Large intestine (tissue), 3 donors: ENCODE measurements around the gene P2RX3. TPM values are rescaled to one million over a fixed set of nuclear protein-coding genes. Genes with fewer than 3 reads are reported as not detected.
A peak's percentile ranks its signal among the peaks of the same experiment; 100 is the strongest.

Experiments
- DNase-seq, 2 donors: peaks; one replicate each; pipeline versions ENCODE4 v3.0.0 to v3.0.0-alpha.2; 2013
- H3K27ac ChIP-seq: one replicate; pipeline ENCODE4 v1.5.1; 2013; ENCODE audit warnings: low read length
- H3K27me3 ChIP-seq: 2 replicates; pipeline ENCODE4 v1.6.1; 2013; ENCODE audit warnings: low read length; ENCODE audit not compliant: control insufficient read depth, insufficient read depth
- H3K36me3 ChIP-seq: 2 replicates; pipeline ENCODE4 v1.6.1; 2013; ENCODE audit warnings: low read length; ENCODE audit not compliant: control insufficient read depth, insufficient read depth
- H3K4me1 ChIP-seq: one replicate; pipeline ENCODE4 v1.6.1; 2013; ENCODE audit warnings: low read length; ENCODE audit not compliant: control insufficient read depth, insufficient read depth
- H3K4me3 ChIP-seq: one replicate; pipeline ENCODE4 v1.5.1; 2013; ENCODE audit warnings: low read length
- H3K9me3 ChIP-seq: one replicate; pipeline ENCODE4 v1.6.1; 2013; ENCODE audit warnings: mild to moderate bottlenecking, low read depth, low read length, moderate library complexity; ENCODE audit not compliant: control insufficient read depth
- WGBS: methylation state at CpG from one replicate; pipeline ENCODE4 v1.1.5; 2013; ENCODE audit warnings: low lambda C conversion rate; ENCODE audit not compliant: insufficient coverage; 5-methylcytosine and 5-hydroxymethylcytosine counted together
- polyA plus RNA-seq: library from polyadenylated mRNA; unstranded; fragments of 120-200 nt; gene quantifications from one replicate; pipeline ENCODE4 v1.2.1, GENCODE V29; 2013

The P2RX3 gene
- polyA plus RNA-seq, 1 donor = 2.1 TPM

DNA sequence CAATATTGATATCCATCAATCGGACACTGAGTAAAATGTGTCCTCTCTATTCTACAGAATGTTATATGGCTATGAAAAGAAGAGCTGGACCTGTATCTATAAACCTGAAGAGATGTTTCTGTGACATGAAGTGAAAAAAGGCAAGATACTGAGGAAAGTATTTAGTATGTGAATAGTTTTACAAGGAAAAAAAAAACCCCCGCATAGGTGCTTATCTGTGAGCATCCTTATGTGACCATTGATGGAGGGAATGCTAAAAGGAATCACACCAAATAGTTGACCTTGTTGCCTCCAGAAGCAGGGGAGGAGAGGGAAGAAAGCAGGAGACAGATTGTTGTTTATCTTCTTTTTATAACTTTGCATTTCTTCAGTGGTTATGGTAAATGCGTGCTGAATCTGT lies 53.0 kb downstream of the P2RX3 start:
- H3K9me3 ChIP-seq = no peaks in the 10 kb centered on the region
- peaks cover 36% of the 10 kb centered on the region for H3K27me3 ChIP-seq
- no peak overlapping the region for H3K4me3 ChIP-seq
- H3K27ac ChIP-seq = no peak overlapping the region
- no peaks in the 10 kb centered on the region for H3K4me1 ChIP-seq
- no peaks in the 10 kb centered on the region for H3K36me3 ChIP-seq
- DNase-seq = no peak
- 100% methylated on average over 2 of the region's 3 CpGs for WGBS

DNA sequence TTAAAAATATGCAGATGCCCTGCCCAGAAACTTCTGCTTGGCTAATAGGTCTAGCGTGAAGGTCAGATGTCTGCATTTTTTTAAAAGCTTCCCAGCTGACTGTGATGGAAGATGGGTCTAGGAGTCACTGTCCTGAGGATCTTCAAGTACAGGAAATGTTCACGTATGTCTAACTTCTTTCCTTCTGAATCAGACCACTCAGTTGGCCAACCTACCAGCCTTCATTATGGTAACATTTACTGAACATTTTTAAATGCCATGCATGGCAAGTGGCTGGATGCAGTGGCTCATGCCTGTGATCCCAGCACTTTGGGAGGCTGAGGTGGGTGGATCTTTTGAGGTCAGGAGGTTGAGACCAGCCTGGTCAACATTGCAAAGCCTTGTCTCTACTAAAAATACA lies 53.4 kb downstream of the P2RX3 start:
- no peaks in the 10 kb centered on the region for H3K4me1 ChIP-seq
- no peak overlapping the region for H3K4me3 ChIP-seq
- H3K36me3 ChIP-seq = no peaks in the 10 kb centered on the region
- no peak for DNase-seq
- peaks cover 36% of the 10 kb centered on the region for H3K27me3 ChIP-seq
- H3K27ac ChIP-seq = no peak overlapping the region
- no peaks in the 10 kb centered on the region for H3K9me3 ChIP-seq
- no CpG with 5 or more reads among the region's 2 CpGs for WGBS

DNA sequence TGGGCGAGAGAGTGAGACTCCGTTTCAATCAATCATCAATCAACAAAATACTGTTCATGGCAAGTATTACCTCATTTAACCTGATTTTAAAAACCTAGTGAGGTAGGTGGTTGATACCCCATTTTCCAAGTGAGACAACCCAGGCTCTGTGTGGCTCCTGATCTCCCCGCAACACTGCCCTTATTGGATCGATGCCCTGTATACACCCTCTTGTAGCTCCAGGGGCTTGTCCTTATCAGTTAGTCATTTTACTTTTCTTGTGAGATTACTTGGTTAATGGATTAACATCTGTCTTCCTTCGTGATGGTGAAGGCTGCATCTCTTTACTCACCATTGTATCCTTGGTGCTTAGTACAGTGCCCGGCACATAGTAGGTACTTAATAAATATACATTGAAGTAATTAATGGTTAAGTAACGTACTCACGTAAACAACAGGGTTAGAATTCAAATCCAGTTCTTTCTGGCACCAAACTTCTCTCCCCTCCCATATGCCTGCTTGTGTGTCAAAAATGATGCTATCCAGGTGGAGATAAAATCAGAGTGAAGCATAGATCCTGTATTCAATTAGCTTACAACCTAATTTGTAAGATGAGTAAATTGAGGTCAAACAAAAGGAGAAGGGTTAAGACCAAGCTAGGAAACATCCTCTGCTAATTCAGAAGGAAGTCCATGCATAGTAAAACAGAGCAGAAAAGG lies 54.1 kb downstream of the P2RX3 start:
- Histone ChIP-seq H3K36me3 (no peaks in the 10 kb centered on the region), H3K4me3 (no peak overlapping the region), H3K9me3 (no peaks in the 10 kb centered on the region), H3K27me3 (peaks cover 36% of the 10 kb centered on the region), H3K27ac (no peak overlapping the region), H3K4me1 (no peaks in the 10 kb centered on the region)
- WGBS = no CpG with 5 or more reads among the region's 8 CpGs
- no peak for DNase-seq

DNA sequence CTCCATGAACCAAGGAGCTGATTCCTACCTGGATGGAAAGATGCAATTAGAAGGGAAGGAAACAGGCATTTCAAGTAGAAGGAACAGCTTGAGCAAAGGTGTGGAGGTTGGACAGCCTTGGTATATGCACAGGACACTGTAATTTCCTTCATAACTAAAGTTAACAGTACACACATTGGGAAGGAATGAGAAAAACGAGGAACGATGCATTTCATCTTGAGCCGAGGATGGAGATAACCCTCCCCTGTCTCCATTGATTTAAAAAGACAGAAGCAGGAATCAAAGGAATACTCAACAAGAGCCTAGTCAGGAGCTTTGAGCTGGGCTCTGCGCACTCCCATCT lies 54.6 kb downstream of the P2RX3 start:
- Histone ChIP-seq H3K9me3 (no peaks in the 10 kb centered on the region), H3K27me3 (peaks cover 34% of the 10 kb centered on the region), H3K4me1 (no peaks in the 10 kb centered on the region), H3K27ac (no peak overlapping the region), H3K4me3 (no peak overlapping the region), H3K36me3 (no peaks in the 10 kb centered on the region)
- whole genome bisulfite sequencing = 67% methylated on average over 1 of the region's 4 CpGs
- no peak for DNase-seq

DNA sequence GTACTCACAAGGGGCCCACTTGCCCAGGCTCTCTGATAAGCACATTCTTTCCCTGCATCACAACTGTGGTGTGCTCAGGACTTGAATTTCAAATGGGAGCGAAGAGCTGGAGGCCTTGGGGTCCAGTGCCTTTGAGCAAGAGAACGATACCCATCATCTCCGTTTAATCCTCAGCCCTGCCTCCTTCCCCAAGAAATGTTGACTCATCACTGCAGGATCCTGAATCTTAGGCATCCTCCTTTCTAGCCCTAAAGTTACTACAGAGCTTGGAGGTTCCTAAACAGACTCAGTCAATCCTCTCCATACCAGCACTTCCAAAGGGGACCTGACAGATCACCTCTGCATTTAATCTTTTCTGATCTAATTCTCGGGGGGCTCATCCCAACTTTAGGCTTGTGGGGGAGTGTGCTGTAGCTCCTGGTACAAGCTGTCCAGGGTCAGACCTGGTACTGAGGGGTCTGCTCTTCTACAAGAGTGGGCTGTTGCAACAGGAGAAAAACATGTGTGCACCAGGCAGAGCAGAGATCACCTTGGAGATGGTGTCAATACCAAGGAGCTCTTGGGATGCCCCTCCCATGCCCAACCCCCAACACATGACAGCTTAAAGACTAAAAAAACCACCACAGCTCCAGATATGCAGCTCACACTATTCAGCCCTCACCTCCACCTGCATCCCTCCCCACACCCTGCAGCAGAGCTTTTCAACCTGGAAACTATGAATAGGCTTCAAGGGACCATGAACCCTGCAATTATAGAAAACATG lies 56.2 kb downstream of the P2RX3 start:
- WGBS = no CpG with 5 or more reads among the region's 4 CpGs
- no peaks in the 10 kb centered on the region for H3K9me3 ChIP-seq
- no peaks in the 10 kb centered on the region for H3K36me3 ChIP-seq
- no peak overlapping the region for H3K4me3 ChIP-seq
- no peak for DNase-seq
- H3K27ac ChIP-seq = no peak overlapping the region
- H3K27me3 ChIP-seq = peaks cover 32% of the 10 kb centered on the region
- no peaks in the 10 kb centered on the region for H3K4me1 ChIP-seq

DNA sequence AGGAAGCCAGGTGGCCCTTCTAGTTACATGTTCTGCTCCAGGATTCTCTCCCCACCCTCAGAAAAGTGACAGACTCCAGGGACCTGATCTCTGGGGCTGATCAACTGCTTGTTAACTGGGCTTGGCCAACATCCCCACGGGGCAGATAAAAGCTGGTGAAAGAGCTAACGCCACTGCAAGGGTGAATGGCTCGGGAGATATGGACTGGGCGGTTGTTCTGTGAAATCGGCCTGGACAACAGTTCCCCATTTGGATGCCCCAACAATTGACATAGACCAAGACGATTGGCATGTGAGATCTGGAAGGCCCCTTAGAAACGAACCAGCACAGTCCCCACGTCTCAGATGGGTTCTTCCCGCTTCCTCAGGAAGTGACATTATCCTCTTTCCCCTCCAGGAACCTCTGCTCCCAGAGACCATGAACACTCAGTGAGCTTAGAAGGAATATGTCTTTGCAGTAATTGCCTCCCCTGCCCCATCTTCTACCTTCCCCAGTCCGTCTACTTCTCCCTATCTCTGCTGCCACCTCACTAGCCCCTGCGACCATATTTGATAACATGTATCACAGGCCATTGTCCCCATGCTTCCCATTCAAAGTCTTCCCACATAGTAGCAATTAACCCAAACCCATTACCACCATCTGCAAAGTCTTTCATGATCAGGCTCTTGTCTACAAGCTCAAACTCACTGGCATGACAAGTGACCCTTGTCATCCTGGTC lies 57.9 kb downstream of the P2RX3 start:
- no CpG with 5 or more reads among the region's 11 CpGs for WGBS
- Histone ChIP-seq H3K36me3 (no peaks in the 10 kb centered on the region), H3K9me3 (no peaks in the 10 kb centered on the region), H3K4me1 (peaks cover 3% of the 10 kb centered on the region), H3K4me3 (no peak overlapping the region), H3K27ac (no peak overlapping the region), H3K27me3 (peaks cover 26% of the 10 kb centered on the region)
- no peak for DNase-seq

DNA sequence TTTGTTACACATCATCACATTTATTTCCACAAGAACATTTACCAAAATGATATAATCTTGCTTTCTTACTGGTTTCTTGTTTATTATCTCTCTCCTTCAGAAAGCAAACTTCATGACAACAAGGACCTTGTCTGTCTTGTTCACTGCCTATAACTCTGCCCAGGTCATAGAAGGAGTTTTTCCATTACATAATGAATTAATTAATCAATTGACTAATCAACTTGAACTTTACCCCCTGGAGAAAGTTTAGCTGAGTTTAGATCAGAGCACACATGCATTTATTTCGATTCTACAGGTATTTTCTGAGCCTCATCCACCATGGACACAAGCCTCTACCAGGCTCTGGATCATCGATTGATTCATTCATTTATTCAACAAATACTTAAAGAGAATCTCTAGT lies 58.6 kb downstream of the P2RX3 start:
- Histone ChIP-seq H3K27me3 (peaks cover 23% of the 10 kb centered on the region), H3K27ac (no peak overlapping the region), H3K4me1 (peaks cover 3% of the 10 kb centered on the region), H3K9me3 (no peaks in the 10 kb centered on the region), H3K4me3 (no peak overlapping the region), H3K36me3 (no peaks in the 10 kb centered on the region)
- no CpG with 5 or more reads among the region's 2 CpGs for WGBS
- DNase-seq = no peak

DNA sequence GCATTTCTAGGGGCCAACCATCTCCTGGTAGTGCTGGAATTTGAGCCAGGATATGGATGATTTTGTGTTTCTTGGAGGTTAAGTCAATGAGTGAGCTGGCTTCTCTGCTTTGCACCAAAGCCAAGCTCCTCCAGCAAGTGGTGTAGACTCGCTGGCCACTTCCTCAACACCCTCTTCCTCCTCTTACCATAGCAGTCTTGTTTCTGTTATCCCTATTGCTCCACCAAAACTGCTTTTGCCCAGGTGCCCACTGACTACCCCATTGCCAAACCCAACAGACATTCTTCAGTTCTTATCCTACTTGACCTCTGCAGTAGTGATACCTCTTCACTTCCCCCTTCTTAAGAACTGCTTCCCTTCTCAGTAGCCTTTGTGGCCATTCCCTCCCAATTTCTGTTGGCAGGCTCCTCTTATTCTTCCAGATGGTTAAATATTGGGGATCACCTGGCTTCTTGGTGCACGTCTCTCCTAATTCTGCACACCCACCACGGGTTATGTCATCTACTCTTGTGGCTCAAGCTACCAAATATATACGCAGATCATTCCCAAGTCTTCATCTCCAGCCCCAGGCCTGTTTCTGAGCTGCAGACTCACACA lies 59.3 kb downstream of the P2RX3 start:
- no peaks in the 10 kb centered on the region for H3K9me3 ChIP-seq
- peaks cover 3% of the 10 kb centered on the region for H3K4me1 ChIP-seq
- no CpG with 5 or more reads among the region's 4 CpGs for WGBS
- no peak for DNase-seq
- peaks cover 23% of the 10 kb centered on the region for H3K27me3 ChIP-seq
- no peaks in the 10 kb centered on the region for H3K36me3 ChIP-seq
- no peak overlapping the region for H3K27ac ChIP-seq
- H3K4me3 ChIP-seq = no peak overlapping the region

DNA sequence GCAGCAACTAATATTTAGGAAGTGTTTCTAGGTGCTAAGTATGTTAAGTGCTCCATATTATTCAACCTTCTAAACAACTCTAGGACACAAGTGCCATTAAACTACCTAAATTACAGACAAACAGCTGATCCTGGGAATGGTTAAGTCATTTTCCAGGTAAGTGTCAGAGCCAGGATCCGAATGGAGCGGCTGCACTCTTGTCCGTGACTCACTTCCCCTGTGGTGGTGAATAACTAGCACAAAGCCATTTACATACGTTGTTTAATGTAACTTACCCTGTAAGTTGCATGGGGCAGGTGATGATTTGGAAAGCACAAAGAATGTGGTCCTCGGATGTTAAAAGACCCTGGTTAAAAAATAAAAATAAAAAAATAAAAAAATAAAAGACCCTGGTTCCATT lies 61.1 kb downstream of the P2RX3 start:
- H3K36me3 ChIP-seq = no peaks in the 10 kb centered on the region
- no peak for DNase-seq
- peaks cover 3% of the 10 kb centered on the region for H3K4me1 ChIP-seq
- no peaks in the 10 kb centered on the region for H3K9me3 ChIP-seq
- H3K4me3 ChIP-seq = no peak overlapping the region
- H3K27me3 ChIP-seq = peaks cover 13% of the 10 kb centered on the region
- no peak overlapping the region for H3K27ac ChIP-seq
- WGBS = 100% methylated on average over 2 of the region's 5 CpGs

DNA sequence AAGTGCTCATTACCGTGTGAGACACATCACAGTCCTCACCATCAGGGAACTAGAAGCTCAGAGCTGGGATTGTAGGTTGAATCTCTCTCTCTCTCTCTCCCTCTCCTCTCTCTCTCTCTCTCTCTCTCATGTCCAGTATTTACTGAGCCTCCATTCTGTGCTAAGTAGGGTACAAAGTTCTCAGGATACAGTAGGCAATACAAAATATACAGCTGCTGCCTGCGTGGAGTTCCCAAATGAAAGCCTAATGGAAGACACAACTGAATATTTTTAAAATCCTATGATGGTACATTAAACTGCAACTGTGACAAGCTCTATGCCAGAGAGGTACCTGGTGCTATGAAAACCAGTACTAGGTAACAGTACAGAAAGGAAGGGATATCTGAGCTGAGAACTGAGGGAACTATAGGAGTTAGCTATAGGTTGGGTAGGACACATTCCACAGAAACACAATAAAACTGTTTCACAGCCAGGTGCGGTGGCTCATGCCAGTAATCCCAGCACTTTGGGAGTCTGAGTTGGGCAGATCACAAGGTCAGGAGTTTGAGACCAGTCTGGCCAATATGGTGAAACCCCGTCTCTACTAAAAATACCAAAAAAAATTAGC lies 61.9 kb downstream of the P2RX3 start:
- H3K4me3 ChIP-seq = no peak overlapping the region
- H3K4me1 ChIP-seq = peaks cover 3% of the 10 kb centered on the region
- peak; percentile 22 to 63 for DNase-seq
- H3K9me3 ChIP-seq = no peaks in the 10 kb centered on the region
- H3K27me3 ChIP-seq = peaks cover 11% of the 10 kb centered on the region
- H3K36me3 ChIP-seq = no peaks in the 10 kb centered on the region
- WGBS = no CpG with 5 or more reads among the region's 4 CpGs
- H3K27ac ChIP-seq = no peak overlapping the region
